IMR-90 (cell line): ENCODE results near the gene CLCN4. TPM values are rescaled to one million over a fixed set of nuclear protein-coding genes. Genes with fewer than 3 reads are reported as not detected.

ENCODE experiments used
- ATAC-seq: fragments of 200-7000 bp; cut with Tn5 transposase; 2 replicates; pipeline ENCODE4 v1.9.1; 2020; ENCODE audit warnings: low read depth, mild to moderate bottlenecking, moderate library complexity
- BruUV-seq: library from RNA; stranded (reverse); fragments of 400-500 nt; replicated peaks from 2 replicates; lab custom pipeline; 2021; lab: Mats Ljungman, UMichigan
- CTCF ChIA-PET: fragments of 300-600 bp; formaldehyde crosslinking; extraction: SDS; loops from one replicate; lab custom pipeline; 2021; ENCODE audit warnings: antibody characterized with exemption; lab: Yijun Ruan, JAX
- POLR2A ChIA-PET: fragments of 300-600 bp; sonication (Branson Sonifier 250); formaldehyde crosslinking; loops from one replicate; lab custom pipeline; 2022; ENCODE audit warnings: antibody characterized with exemption; ENCODE audit not compliant: unreplicated experiment; lab: Charles Lee
- DNase-seq: peaks from one replicate; pipeline ENCODE4 v3.0.0; 2013
- H2AFZ ChIP-seq: replicated peaks from 2 replicates; pipeline ENCODE3; 2013; ENCODE audit warnings: low read length, mild to moderate bottlenecking; ENCODE audit not compliant: poor library complexity
- H2AK5ac ChIP-seq: 2 replicates; pipeline ENCODE4 v1.6.1; 2013; ENCODE audit warnings: low read depth, low read length, inconsistent platforms
- H2AK9ac ChIP-seq: replicated peaks from 2 replicates; pipeline ENCODE3; 2013; ENCODE audit warnings: mild to moderate bottlenecking, low read depth, low read length, moderate library complexity; ENCODE audit not compliant: poor library complexity
- H2BK120ac ChIP-seq: 2 replicates; pipeline ENCODE4 v1.6.1; 2013; ENCODE audit warnings: low read depth, low read length, inconsistent platforms
- H2BK15ac ChIP-seq: 3 replicates; pipeline ENCODE4 v1.6.1; 2013; ENCODE audit warnings: low read depth, low read length, inconsistent platforms
- H2BK20ac ChIP-seq: 2 replicates; pipeline ENCODE4 v1.6.1; 2013; ENCODE audit warnings: low read depth, mild to moderate bottlenecking, inconsistent platforms, low read length, moderate library complexity
- H2BK5ac ChIP-seq: 2 replicates; pipeline ENCODE4 v1.6.1; 2013; ENCODE audit warnings: mild to moderate bottlenecking, low read depth, low read length, inconsistent platforms; ENCODE audit not compliant: poor library complexity, severe bottlenecking
- H3K14ac ChIP-seq: replicated peaks from 2 replicates; pipeline ENCODE4 v1.6.1; 2013; ENCODE audit warnings: low read depth, low read length, inconsistent platforms
- H3K18ac ChIP-seq: 2 replicates; pipeline ENCODE4 v1.6.1; 2013; ENCODE audit warnings: low read depth, low read length, control low read depth
- H3K23ac ChIP-seq: 2 replicates; pipeline ENCODE4 v1.6.1; 2013; ENCODE audit warnings: low read depth, low read length, inconsistent platforms
- H3K27ac ChIP-seq: 2 replicates; pipeline ENCODE4 v1.5.1; 2013; ENCODE audit warnings: mild to moderate bottlenecking, control low read depth, low read length; ENCODE audit not compliant: insufficient read depth
- H3K27me3 ChIP-seq: 2 replicates; pipeline ENCODE4 v1.6.1; 2013; ENCODE audit warnings: low read length; ENCODE audit not compliant: control insufficient read depth, insufficient read depth
- H3K36me3 ChIP-seq: 2 replicates; pipeline ENCODE4 v1.6.1; 2013; ENCODE audit warnings: low read length, mixed read lengths; ENCODE audit not compliant: control insufficient read depth, insufficient read depth
- H3K4ac ChIP-seq: 2 replicates; pipeline ENCODE4 v1.6.1; 2013; ENCODE audit warnings: low read depth, low read length, inconsistent platforms
- H3K4me1 ChIP-seq: 2 replicates; pipeline ENCODE4 v1.6.1; 2013; ENCODE audit warnings: low read length, mixed read lengths; ENCODE audit not compliant: control insufficient read depth, insufficient read depth
- H3K4me2 ChIP-seq: 2 replicates; pipeline ENCODE4 v1.6.1; 2013; ENCODE audit warnings: low read depth, mild to moderate bottlenecking, control low read depth, low read length, moderate library complexity
- H3K4me3 ChIP-seq: 2 replicates; pipeline ENCODE4 v1.5.1; 2013; ENCODE audit warnings: low read depth, mild to moderate bottlenecking, control low read depth, low read length, moderate library complexity; ENCODE audit not compliant: insufficient read depth
- H3K56ac ChIP-seq: 2 replicates; pipeline ENCODE4 v1.6.1; 2013; ENCODE audit warnings: low read length, inconsistent platforms; ENCODE audit not compliant: insufficient read depth; ENCODE audit errors: extremely low read depth
- H3K79me1 ChIP-seq, 2 experiments: 2 replicates each; pipeline ENCODE4 v1.6.1; 2013; ENCODE audit warnings: low read length in 2 of 2, inconsistent platforms in 1 of 2, low read depth in 1 of 2
- H3K9ac ChIP-seq: 2 replicates; pipeline ENCODE4 v1.6.1; 2013; ENCODE audit warnings: low read depth, low read length, control low read depth
- H3K9me1 ChIP-seq: 2 replicates; pipeline ENCODE4 v1.6.1; 2013; ENCODE audit warnings: low read length, inconsistent platforms; ENCODE audit not compliant: insufficient read depth
- H3K9me3 ChIP-seq: 2 replicates; pipeline ENCODE4 v1.6.1; 2013; ENCODE audit warnings: low read length; ENCODE audit not compliant: control insufficient read depth, insufficient read depth
- H4K20me1 ChIP-seq: 2 replicates; pipeline ENCODE4 v1.6.1; 2013; ENCODE audit warnings: low read length, inconsistent platforms; ENCODE audit not compliant: insufficient read depth
- H4K5ac ChIP-seq: 2 replicates; pipeline ENCODE4 v1.6.1; 2013; ENCODE audit warnings: mild to moderate bottlenecking, low read depth, low read length, control low read depth
- H4K8ac ChIP-seq, 2 experiments: 2 replicates each; pipeline ENCODE4 v1.6.1; 2013; ENCODE audit warnings: low read depth in 2 of 2, low read length in 2 of 2, control low read depth in 1 of 2, inconsistent platforms in 1 of 2
- H4K91ac ChIP-seq: 2 replicates; pipeline ENCODE4 v1.6.1; 2013; ENCODE audit warnings: low read depth, low read length, inconsistent platforms; ENCODE audit not compliant: insufficient read depth
- BHLHE40 ChIP-seq: fragments of 150-350 bp; IDR thresholded peaks from 2 replicates; pipeline ENCODE4 v1.6.1; 2016; ENCODE audit warnings: mild to moderate bottlenecking, low read depth, low read length
- CEBPB ChIP-seq: IDR thresholded peaks from 2 replicates; pipeline ENCODE4 v1.6.1; 2012; ENCODE audit warnings: low read depth, low read length, improper control_type of control experiment
- CHD1 ChIP-seq: IDR thresholded peaks from 2 replicates; pipeline ENCODE4 v1.6.1; 2012; ENCODE audit warnings: low read depth, low read length, improper control_type of control experiment
- FOS ChIP-seq: fragments of 150-350 bp; IDR thresholded peaks from 2 replicates; pipeline ENCODE4 v1.6.1; 2016; ENCODE audit warnings: low read depth, low read length
- MAFK ChIP-seq: IDR thresholded peaks from 2 replicates; pipeline ENCODE4 v1.6.1; 2012; ENCODE audit warnings: low read depth, low read length, improper control_type of control experiment
- MAZ ChIP-seq: IDR thresholded peaks from 2 replicates; pipeline ENCODE4 v1.6.1; 2012; ENCODE audit warnings: low read depth, mild to moderate bottlenecking, low read length, improper control_type of control experiment, moderate library complexity, borderline replicate concordance
- MXI1 ChIP-seq: IDR thresholded peaks from 2 replicates; pipeline ENCODE4 v1.6.1; 2012; ENCODE audit warnings: low read depth, mild to moderate bottlenecking, low read length, moderate library complexity, borderline replicate concordance
- NFE2L2 ChIP-seq: fragments of 150-350 bp; IDR thresholded peaks from 2 replicates; pipeline ENCODE4 v1.6.1; 2016; ENCODE audit warnings: low read depth, mild to moderate bottlenecking, low read length
- RAD21 ChIP-seq: IDR thresholded peaks from 2 replicates; pipeline ENCODE4 v1.6.1; 2012; ENCODE audit warnings: low read length, improper control_type of control experiment
- RCOR1 ChIP-seq: IDR thresholded peaks from 2 replicates; pipeline ENCODE4 v1.6.1; 2012; ENCODE audit warnings: mild to moderate bottlenecking, low read length, improper control_type of control experiment; ENCODE audit not compliant: insufficient replicate concordance
- RFX5 ChIP-seq: IDR thresholded peaks from 2 replicates; pipeline ENCODE4 v1.8.0; 2012; ENCODE audit warnings: low read depth, mild to moderate bottlenecking, low read length, moderate library complexity
- SMC3 ChIP-seq: fragments of 150-350 bp; IDR thresholded peaks from 2 replicates; pipeline ENCODE4 v1.6.1; 2016; ENCODE audit warnings: low read depth, mild to moderate bottlenecking, antibody characterized with exemption, low read length, moderate library complexity
- WGBS, 2 experiments: methylation state at CpG; one replicate each; pipeline versions ENCODE4 v1.1.5 to v1.1.7; 2013; ENCODE audit warnings: missing lambda C conversion rate in 2 of 2; ENCODE audit not compliant: insufficient read length in 1 of 2; ENCODE audit errors: extremely low coverage in 2 of 2; 5-methylcytosine and 5-hydroxymethylcytosine counted together
- dilution Hi-C: fragments of 300-500 bp; cut with HindIII; formaldehyde crosslinking; loops from one replicate; pipeline ENCODE4 v1.14.3; 2018; ENCODE audit warnings: low sequenced_read_pairs; ENCODE audit not compliant: unreplicated experiment
- in situ Hi-C: fragments of 300-500 bp; cut with MboI; formaldehyde crosslinking; loops from 3 replicates; pipeline ENCODE4 v1.14.3; 2019; ENCODE audit warnings: low sequenced_read_pairs, inconsistent platforms, mixed read lengths
- intact Hi-C: fragments of 100-400 bp; cut with micrococcal nuclease; formaldehyde crosslinking; loops from 2 replicates; pipeline ENCODE4 v1.10.0; 2022
- polyA plus RNA-seq, 3 experiments: library from polyadenylated mRNA; depleted of rRNA; stranded (reverse); fragments of >200 nt; gene quantifications; 2 replicates each; pipeline ENCODE4 v1.2.3, GENCODE V29; 2012; ENCODE audit warnings: low replicate concordance in 1 of 3
- total RNA-seq: library from RNA; depleted of rRNA; stranded (reverse); fragments of >200 nt; gene quantifications from 2 replicates; pipeline ENCODE4 v1.2.3, GENCODE V29; 2012
- TF ChIP-seq, protein P1 (sequence below): fragments of 150-350 bp; IDR thresholded peaks from 2 replicates; pipeline ENCODE4 v1.6.1; 2016; ENCODE audit warnings: low read depth, mild to moderate bottlenecking, low read length, moderate library complexity, borderline replicate concordance
- TF ChIP-seq, protein P2 (sequence below): fragments of 150-350 bp; IDR thresholded peaks from 2 replicates; pipeline ENCODE4 v1.6.1; 2017; ENCODE audit warnings: mild to moderate bottlenecking, antibody characterized with exemption, low read length, low read depth

Gene CLCN4
- total and polyA plus RNA-seq, 2 of the 4 experiments (the other 2 are of a cell fraction): 2.2 to 4.5 TPM

DNA sequence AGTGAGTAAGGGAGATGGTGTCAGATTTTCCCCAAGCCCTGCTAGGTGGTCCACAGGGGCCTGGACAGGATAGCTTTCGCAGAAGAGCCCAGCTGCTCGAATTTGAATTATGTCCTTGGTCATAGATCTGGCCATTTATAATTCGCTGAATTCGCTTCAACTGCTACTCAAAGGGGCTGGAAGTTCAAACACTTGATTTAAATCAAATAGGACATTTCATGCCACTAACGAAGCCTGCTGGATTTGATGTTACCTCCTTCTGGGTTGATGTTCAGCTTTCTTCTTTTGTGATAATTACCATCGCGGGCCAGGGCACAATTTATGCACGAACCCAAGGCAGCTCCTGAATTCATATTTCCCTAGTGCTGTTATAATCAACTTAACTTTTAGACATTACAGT lies 67.0 kb downstream of the CLCN4 start:
- dilution Hi-C loops (no loop called here), intact Hi-C loops (no loop called here), in situ Hi-C loops (no loop called here)
- no peaks in the 10 kb centered on the region for H4K20me1 ChIP-seq
- no peak overlapping the region for H2AK5ac ChIP-seq
- no CpG with 5 or more reads among the region's 8 CpGs for WGBS, 2 experiments
- no peaks in the 10 kb centered on the region for H3K79me1 ChIP-seq
- H2BK120ac ChIP-seq: no peak overlapping the region
- no TSS peak for BruUV-seq
- no peak overlapping the region for H4K5ac ChIP-seq
- no peak overlapping the region for H2BK5ac ChIP-seq
- H3K27ac ChIP-seq: no peak overlapping the region
- no peak overlapping the region for H3K4ac ChIP-seq
- no peak overlapping the region for H4K91ac ChIP-seq
- POLR2A ChIA-PET: no interaction called here
- no peaks in the 10 kb centered on the region for H3K27me3 ChIP-seq
- H3K4me3 ChIP-seq: no peak overlapping the region
- no peak overlapping the region for H2AFZ ChIP-seq
- no peak for ATAC-seq
- H3K9me3 ChIP-seq: no peaks in the 10 kb centered on the region
- no peaks in the 10 kb centered on the region for H3K9me1 ChIP-seq
- no peak overlapping the region for H3K23ac ChIP-seq
- no peaks in the 10 kb centered on the region for H3K4me1 ChIP-seq
- no peak overlapping the region for H3K14ac ChIP-seq
- TF ChIP-seq RCOR1 (no peak), SMC3 (no peak), MAZ (no peak), FOS (no peak), MAFK (no peak), RFX5 (no peak), BHLHE40 (no peak), CEBPB (no peak), RAD21 (no peak), MXI1 (no peak), NFE2L2 (no peak), CHD1 (no peak)
- TF ChIP-seq, protein P1, sequence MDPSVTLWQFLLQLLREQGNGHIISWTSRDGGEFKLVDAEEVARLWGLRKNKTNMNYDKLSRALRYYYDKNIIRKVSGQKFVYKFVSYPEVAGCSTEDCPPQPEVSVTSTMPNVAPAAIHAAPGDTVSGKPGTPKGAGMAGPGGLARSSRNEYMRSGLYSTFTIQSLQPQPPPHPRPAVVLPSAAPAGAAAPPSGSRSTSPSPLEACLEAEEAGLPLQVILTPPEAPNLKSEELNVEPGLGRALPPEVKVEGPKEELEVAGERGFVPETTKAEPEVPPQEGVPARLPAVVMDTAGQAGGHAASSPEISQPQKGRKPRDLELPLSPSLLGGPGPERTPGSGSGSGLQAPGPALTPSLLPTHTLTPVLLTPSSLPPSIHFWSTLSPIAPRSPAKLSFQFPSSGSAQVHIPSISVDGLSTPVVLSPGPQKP: no peak
- TF ChIP-seq, protein P2, sequence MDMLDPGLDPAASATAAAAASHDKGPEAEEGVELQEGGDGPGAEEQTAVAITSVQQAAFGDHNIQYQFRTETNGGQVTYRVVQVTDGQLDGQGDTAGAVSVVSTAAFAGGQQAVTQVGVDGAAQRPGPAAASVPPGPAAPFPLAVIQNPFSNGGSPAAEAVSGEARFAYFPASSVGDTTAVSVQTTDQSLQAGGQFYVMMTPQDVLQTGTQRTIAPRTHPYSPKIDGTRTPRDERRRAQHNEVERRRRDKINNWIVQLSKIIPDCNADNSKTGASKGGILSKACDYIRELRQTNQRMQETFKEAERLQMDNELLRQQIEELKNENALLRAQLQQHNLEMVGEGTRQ: no peak
- no peak overlapping the region for H3K18ac ChIP-seq
- no peak overlapping the region for H3K9ac ChIP-seq
- DNase-seq: no peak
- H2BK20ac ChIP-seq: no peak overlapping the region
- no peak overlapping the region for H3K56ac ChIP-seq
- no peak overlapping the region for H4K8ac ChIP-seq
- no peak overlapping the region for H3K4me2 ChIP-seq
- no peaks in the 10 kb centered on the region for H3K36me3 ChIP-seq
- H2BK15ac ChIP-seq: no peak overlapping the region
- CTCF ChIA-PET: interaction anchor here (0.6 kb wide), 1 partner anchor 1884 kb away, joined by 3 read pairs; no protein-coding TSS in a partner anchor
- no peak overlapping the region for H2AK9ac ChIP-seq
